MM.1S (cell line): ENCODE results near the gene TMEM207.

ENCODE experiments used
- DNase-seq: peaks from one replicate; pipeline ENCODE4 v3.0.0-alpha.2; 2015
- H2AFZ ChIP-seq: fragments of 300-600 bp; sonication (generic); 2 replicates; pipeline ENCODE4 v1.6.0; 2016; ENCODE audit warnings: antibody characterized with exemption, low read length
- H3F3A ChIP-seq: fragments of 300-600 bp; sonication (generic); 2 replicates; pipeline ENCODE4 v1.6.1; 2016; ENCODE audit warnings: mild to moderate bottlenecking, antibody characterized with exemption, low read length, moderate library complexity, mixed read lengths; ENCODE audit not compliant: insufficient read depth
- H3K27ac ChIP-seq: fragments of 300-600 bp; sonication (generic); 2 replicates; pipeline ENCODE4 v1.5.1; 2016; ENCODE audit warnings: mild to moderate bottlenecking, low read length
- H3K27me3 ChIP-seq: fragments of 300-600 bp; sonication (generic); replicated peaks from 2 replicates; pipeline ENCODE4 v1.6.0; 2016; ENCODE audit warnings: low read length; ENCODE audit not compliant: insufficient read depth
- H3K36me3 ChIP-seq: fragments of 300-600 bp; sonication (generic); replicated peaks from 2 replicates; pipeline ENCODE4 v1.6.1; 2016; ENCODE audit warnings: mild to moderate bottlenecking, low read length, mixed read lengths; ENCODE audit not compliant: insufficient read depth
- H3K4me1 ChIP-seq: fragments of 300-600 bp; sonication (generic); 2 replicates; pipeline ENCODE4 v1.6.1; 2016; ENCODE audit warnings: low read length, mixed read lengths
- H3K4me2 ChIP-seq: fragments of 300-600 bp; sonication (generic); 2 replicates; pipeline ENCODE4 v1.6.0; 2016; ENCODE audit warnings: low read depth, low read length
- H3K4me3 ChIP-seq: fragments of 300-600 bp; sonication (generic); 2 replicates; pipeline ENCODE4 v1.5.1; 2016; ENCODE audit warnings: low read length, mixed read lengths
- H3K79me2 ChIP-seq: fragments of 300-600 bp; sonication (generic); 2 replicates; pipeline ENCODE4 v1.6.1; 2016; ENCODE audit warnings: mixed run types, low read length, mixed read lengths
- H3K9ac ChIP-seq: fragments of 300-600 bp; sonication (generic); 2 replicates; pipeline ENCODE4 v1.6.1; 2016; ENCODE audit warnings: low read length, mixed read lengths
- H3K9me2 ChIP-seq: fragments of 300-600 bp; sonication (generic); replicated peaks from 2 replicates; pipeline ENCODE4 v1.6.1; 2016; ENCODE audit warnings: mild to moderate bottlenecking, low read length, mixed read lengths; ENCODE audit not compliant: insufficient read depth
- H3K9me3 ChIP-seq: fragments of 300-600 bp; sonication (generic); replicated peaks from 2 replicates; pipeline ENCODE4 v1.6.1; 2016; ENCODE audit warnings: mild to moderate bottlenecking, low read length, mixed read lengths; ENCODE audit not compliant: insufficient read depth
- H4K20me1 ChIP-seq: fragments of 300-600 bp; sonication (generic); 2 replicates; pipeline ENCODE4 v1.6.1; 2016; ENCODE audit warnings: mild to moderate bottlenecking, low read length, moderate library complexity, mixed read lengths; ENCODE audit not compliant: insufficient read depth
- EZH2 ChIP-seq: fragments of 300-600 bp; sonication (generic); optimal IDR thresholded peaks from 2 replicates; pipeline ENCODE3; 2017; ENCODE audit warnings: low read depth, mild to moderate bottlenecking, antibody characterized with exemption, low read length, mixed read lengths
- EZH2phosphoT487 ChIP-seq: fragments of 300-600 bp; sonication (generic); IDR thresholded peaks from 2 replicates; pipeline ENCODE4 v1.6.1; 2018; ENCODE audit warnings: antibody characterized with exemption, low read length
- TF ChIP-seq, protein P1 (sequence below): fragments of 300-600 bp; sonication (generic); IDR thresholded peaks from 2 replicates; pipeline ENCODE4 v1.5.1; 2016; ENCODE audit warnings: antibody characterized with exemption, low read length, mixed read lengths

The TMEM207 gene

DNA sequence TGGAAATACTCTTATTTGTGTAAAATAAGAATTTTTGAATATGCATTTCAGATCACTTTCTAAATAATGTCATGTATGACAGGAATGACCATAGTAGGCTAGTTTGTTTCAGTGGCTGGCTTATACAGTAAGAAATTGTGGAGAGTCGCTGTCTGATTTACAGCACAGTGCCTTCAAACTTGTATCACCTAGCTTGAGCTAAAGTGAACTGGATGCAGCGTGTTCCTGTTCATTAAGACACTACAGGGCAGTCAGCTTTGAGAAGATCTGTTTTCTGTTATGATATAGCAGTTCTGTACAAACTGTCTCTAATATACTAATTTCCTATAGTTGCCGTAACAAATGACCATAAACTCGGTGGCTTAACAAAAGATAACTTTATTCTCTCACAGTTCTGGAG is 51.8 kb downstream of the TMEM207 start:
- H2AFZ ChIP-seq, result no peak overlapping the region
- TF ChIP-seq, protein P1, sequence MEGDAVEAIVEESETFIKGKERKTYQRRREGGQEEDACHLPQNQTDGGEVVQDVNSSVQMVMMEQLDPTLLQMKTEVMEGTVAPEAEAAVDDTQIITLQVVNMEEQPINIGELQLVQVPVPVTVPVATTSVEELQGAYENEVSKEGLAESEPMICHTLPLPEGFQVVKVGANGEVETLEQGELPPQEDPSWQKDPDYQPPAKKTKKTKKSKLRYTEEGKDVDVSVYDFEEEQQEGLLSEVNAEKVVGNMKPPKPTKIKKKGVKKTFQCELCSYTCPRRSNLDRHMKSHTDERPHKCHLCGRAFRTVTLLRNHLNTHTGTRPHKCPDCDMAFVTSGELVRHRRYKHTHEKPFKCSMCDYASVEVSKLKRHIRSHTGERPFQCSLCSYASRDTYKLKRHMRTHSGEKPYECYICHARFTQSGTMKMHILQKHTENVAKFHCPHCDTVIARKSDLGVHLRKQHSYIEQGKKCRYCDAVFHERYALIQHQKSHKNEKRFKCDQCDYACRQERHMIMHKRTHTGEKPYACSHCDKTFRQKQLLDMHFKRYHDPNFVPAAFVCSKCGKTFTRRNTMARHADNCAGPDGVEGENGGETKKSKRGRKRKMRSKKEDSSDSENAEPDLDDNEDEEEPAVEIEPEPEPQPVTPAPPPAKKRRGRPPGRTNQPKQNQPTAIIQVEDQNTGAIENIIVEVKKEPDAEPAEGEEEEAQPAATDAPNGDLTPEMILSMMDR, result no peak
- TF ChIP-seq EZH2phosphoT487, result no peak
- TF ChIP-seq EZH2, result no peak

DNA sequence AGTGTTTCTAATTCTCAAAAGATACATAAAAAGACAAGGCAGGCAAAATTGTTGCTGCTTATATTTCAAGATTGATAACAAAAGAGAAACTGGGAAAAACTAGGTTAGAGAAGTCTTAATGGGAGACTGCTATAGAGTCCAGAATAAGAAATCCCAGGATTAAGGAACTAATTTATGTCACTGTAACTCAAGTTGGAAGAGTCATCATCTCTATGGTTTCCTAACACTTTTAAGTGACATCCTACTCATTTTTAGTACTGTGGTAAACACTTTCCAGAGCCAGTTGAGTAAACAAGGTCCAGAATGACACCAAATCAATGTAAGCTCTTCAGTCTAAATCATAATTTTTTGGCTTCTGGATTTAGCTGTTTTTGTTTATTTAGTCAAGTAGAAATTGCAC is 53.7 kb downstream of the TMEM207 start:
- no peak for DNase-seq
- no peaks in the 10 kb centered on the region for H3K4me1 ChIP-seq
- H4K20me1 ChIP-seq, result no peaks in the 10 kb centered on the region
- H3K9me3 ChIP-seq, result no peaks in the 10 kb centered on the region
- no peak overlapping the region for H2AFZ ChIP-seq
- H3K4me3 ChIP-seq, result no peak overlapping the region
- H3K27ac ChIP-seq, result no peak overlapping the region
- no peaks in the 10 kb centered on the region for H3F3A ChIP-seq
- no peak overlapping the region for H3K9ac ChIP-seq
- TF ChIP-seq EZH2 (no peak), EZH2phosphoT487 (no peak)
- TF ChIP-seq, protein P1, result no peak
- H3K4me2 ChIP-seq, result no peak overlapping the region
- H3K9me2 ChIP-seq, result no peaks in the 10 kb centered on the region
- H3K79me2 ChIP-seq, result no peaks in the 10 kb centered on the region
- no peaks in the 10 kb centered on the region for H3K27me3 ChIP-seq
- no peaks in the 10 kb centered on the region for H3K36me3 ChIP-seq

More for the DNA sequence above, 51.8 kb downstream of the TMEM207 start:
- no peak overlapping the region for H3K9ac ChIP-seq
- no peak overlapping the region for H3K27ac ChIP-seq
- no peaks in the 10 kb centered on the region for H4K20me1 ChIP-seq
- no peaks in the 10 kb centered on the region for H3K27me3 ChIP-seq
- no peaks in the 10 kb centered on the region for H3K79me2 ChIP-seq
- no peaks in the 10 kb centered on the region for H3F3A ChIP-seq
- no peak overlapping the region for H3K4me2 ChIP-seq
- H3K4me1 ChIP-seq, result no peaks in the 10 kb centered on the region
- H3K9me2 ChIP-seq, result no peaks in the 10 kb centered on the region
- no peaks in the 10 kb centered on the region for H3K9me3 ChIP-seq
- DNase-seq, result no peak
- H3K4me3 ChIP-seq, result no peak overlapping the region
- H3K36me3 ChIP-seq, result no peaks in the 10 kb centered on the region

DNA sequence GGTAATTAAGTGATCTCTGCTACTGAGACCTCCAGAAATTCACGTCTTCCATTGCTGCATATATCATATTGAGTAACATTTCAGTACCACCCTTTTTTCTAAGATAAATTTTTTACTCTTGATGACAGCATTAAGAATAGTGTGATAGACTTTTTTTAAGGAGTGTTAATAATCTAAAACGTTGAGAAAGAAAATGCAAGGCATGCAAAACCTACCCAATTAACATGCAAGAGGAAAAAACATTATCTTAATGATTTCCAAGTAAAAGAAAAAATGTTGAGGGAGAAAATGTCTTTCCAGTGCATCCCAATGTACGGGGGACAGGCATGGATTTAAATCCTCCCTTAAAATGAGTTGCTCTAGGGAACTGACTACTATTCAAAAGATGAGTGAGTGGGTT is 61.0 kb downstream of the TMEM207 start:
- Histone ChIP-seq H3K79me2 (no peaks in the 10 kb centered on the region), H4K20me1 (no peaks in the 10 kb centered on the region), H3K27ac (no peak overlapping the region), H3K36me3 (no peaks in the 10 kb centered on the region), H3K9me3 (no peaks in the 10 kb centered on the region), H3K9me2 (no peaks in the 10 kb centered on the region), H3F3A (no peaks in the 10 kb centered on the region), H3K27me3 (no peaks in the 10 kb centered on the region), H3K4me1 (no peaks in the 10 kb centered on the region), H3K4me3 (no peak overlapping the region), H2AFZ (no peak overlapping the region), H3K4me2 (no peak overlapping the region), H3K9ac (no peak overlapping the region)
- TF ChIP-seq, protein P1, result no peak
- TF ChIP-seq EZH2phosphoT487 (no peak), EZH2 (no peak)
- DNase-seq, result no peak
